ENCODE data around the gene RBM47.

- TF ChIP-seq CTCF (conservative IDR thresholded peaks at IDR 0.05; ENCODE audit: low read length) (no peak), EZH2phosphoT487 (IDR thresholded peaks at IDR 0.05; ENCODE audit: borderline replicate concordance) (no peak)
These were observed 52.8 kb downstream of the RBM47 start for GRCh38 chr4:40576651-40577480.

Measured in Loucy (cell line).